Measurements from ENCODE around the gene CCR5. TPM values are rescaled to one million over a fixed set of nuclear protein-coding genes. Genes with fewer than 3 reads are reported as not detected.
A peak's percentile ranks its signal among the peaks of the same experiment; 100 is the strongest.

CCR5 gene
- total RNA-seq, 1 experiment from 2014 or later, result not detected

DNA sequence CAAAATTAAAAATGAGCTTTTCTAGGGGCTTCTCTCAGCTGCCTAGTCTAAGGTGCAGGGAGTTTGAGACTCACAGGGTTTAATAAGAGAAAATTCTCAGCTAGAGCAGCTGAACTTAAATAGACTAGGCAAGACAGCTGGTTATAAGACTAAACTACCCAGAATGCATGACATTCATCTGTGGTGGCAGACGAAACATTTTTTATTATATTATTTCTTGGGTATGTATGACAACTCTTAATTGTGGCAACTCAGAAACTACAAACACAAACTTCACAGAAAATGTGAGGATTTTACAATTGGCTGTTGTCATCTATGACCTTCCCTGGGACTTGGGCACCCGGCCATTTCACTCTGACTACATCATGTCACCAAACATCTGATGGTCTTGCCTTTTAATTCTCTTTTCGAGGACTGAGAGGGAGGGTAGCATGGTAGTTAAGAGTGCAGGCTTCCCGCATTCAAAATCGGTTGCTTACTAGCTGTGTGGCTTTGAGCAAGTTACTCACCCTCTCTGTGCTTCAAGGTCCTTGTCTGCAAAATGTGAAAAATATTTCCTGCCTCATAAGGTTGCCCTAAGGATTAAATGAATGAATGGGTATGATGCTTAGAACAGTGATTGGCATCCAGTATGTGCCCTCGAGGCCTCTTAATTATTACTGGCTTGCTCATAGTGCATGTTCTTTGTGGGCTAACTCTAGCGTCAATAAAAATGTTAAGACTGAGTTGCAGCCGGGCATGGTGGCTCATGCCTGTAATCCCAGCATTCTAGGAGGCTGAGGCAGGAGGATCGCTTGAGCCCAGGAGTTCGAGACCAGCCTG lies 984 bp downstream of the CCR5 start:
- intact Hi-C loops (cut with micrococcal nuclease; ENCODE audit: unreplicated experiment), result loop anchor here (10.0 kb wide), 2 partner anchors 287 to 437 kb away; no protein-coding TSS in a partner anchor
- CTCF ChIA-PET, result no interaction called here
- ATAC-seq (no peak), DNase-seq (ENCODE audit: low read depth, low spot score) (no peak)
- Histone ChIP-seq H3K9me3 (ENCODE audit: control insufficient read depth, insufficient read depth, low read depth, low read length) (no peaks in the 10 kb centered on the region), H3K36me3 (ENCODE audit: control insufficient read depth, insufficient read depth, low read length) (no peaks in the 10 kb centered on the region), H3K27me3 (ENCODE audit: control insufficient read depth, insufficient read depth, low read length) (no peaks in the 10 kb centered on the region; the same call in none of the 2 replicates), H3K4me1 (ENCODE audit: control insufficient read depth, insufficient read depth, low read length) (no peaks in the 10 kb centered on the region), H3K27ac (ENCODE audit: low read length) (no peak overlapping the region), H3K4me3 (ENCODE audit: low read depth in 2 of 2, low read length in 2 of 2) (no peak overlapping the region)
- POLR2A ChIA-PET, result no interaction called here
- TF ChIP-seq, protein P1, sequence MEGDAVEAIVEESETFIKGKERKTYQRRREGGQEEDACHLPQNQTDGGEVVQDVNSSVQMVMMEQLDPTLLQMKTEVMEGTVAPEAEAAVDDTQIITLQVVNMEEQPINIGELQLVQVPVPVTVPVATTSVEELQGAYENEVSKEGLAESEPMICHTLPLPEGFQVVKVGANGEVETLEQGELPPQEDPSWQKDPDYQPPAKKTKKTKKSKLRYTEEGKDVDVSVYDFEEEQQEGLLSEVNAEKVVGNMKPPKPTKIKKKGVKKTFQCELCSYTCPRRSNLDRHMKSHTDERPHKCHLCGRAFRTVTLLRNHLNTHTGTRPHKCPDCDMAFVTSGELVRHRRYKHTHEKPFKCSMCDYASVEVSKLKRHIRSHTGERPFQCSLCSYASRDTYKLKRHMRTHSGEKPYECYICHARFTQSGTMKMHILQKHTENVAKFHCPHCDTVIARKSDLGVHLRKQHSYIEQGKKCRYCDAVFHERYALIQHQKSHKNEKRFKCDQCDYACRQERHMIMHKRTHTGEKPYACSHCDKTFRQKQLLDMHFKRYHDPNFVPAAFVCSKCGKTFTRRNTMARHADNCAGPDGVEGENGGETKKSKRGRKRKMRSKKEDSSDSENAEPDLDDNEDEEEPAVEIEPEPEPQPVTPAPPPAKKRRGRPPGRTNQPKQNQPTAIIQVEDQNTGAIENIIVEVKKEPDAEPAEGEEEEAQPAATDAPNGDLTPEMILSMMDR (IDR thresholded peaks at IDR 0.05), result no peak
- no peak for TF ChIP-seq POLR2AphosphoS5 (IDR thresholded peaks at IDR 0.05; ENCODE audit: low read depth, low read length)
- TF ChIP-seq, protein P2, sequence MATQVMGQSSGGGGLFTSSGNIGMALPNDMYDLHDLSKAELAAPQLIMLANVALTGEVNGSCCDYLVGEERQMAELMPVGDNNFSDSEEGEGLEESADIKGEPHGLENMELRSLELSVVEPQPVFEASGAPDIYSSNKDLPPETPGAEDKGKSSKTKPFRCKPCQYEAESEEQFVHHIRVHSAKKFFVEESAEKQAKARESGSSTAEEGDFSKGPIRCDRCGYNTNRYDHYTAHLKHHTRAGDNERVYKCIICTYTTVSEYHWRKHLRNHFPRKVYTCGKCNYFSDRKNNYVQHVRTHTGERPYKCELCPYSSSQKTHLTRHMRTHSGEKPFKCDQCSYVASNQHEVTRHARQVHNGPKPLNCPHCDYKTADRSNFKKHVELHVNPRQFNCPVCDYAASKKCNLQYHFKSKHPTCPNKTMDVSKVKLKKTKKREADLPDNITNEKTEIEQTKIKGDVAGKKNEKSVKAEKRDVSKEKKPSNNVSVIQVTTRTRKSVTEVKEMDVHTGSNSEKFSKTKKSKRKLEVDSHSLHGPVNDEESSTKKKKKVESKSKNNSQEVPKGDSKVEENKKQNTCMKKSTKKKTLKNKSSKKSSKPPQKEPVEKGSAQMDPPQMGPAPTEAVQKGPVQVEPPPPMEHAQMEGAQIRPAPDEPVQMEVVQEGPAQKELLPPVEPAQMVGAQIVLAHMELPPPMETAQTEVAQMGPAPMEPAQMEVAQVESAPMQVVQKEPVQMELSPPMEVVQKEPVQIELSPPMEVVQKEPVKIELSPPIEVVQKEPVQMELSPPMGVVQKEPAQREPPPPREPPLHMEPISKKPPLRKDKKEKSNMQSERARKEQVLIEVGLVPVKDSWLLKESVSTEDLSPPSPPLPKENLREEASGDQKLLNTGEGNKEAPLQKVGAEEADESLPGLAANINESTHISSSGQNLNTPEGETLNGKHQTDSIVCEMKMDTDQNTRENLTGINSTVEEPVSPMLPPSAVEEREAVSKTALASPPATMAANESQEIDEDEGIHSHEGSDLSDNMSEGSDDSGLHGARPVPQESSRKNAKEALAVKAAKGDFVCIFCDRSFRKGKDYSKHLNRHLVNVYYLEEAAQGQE (IDR thresholded peaks at IDR 0.05; ENCODE audit: insufficient read depth in 1 of 2, low read depth in 2 of 2, low read length in 1 of 2), result no peak
- TF ChIP-seq TCF7L2 (IDR thresholded peaks at IDR 0.05; ENCODE audit: low read depth, low read length), result no peak
- no peak for TF ChIP-seq SIN3A (IDR thresholded peaks at IDR 0.05; ENCODE audit: borderline replicate concordance, insufficient read depth, low read depth, low read length)
- in situ Hi-C loops (cut with HindIII; ENCODE audit: low pct_unique_long_range_greater_than_20kb, low sequenced_read_pairs), result no loop called here
- no TSS peak for BruUV-seq (replicated peaks)

DNA sequence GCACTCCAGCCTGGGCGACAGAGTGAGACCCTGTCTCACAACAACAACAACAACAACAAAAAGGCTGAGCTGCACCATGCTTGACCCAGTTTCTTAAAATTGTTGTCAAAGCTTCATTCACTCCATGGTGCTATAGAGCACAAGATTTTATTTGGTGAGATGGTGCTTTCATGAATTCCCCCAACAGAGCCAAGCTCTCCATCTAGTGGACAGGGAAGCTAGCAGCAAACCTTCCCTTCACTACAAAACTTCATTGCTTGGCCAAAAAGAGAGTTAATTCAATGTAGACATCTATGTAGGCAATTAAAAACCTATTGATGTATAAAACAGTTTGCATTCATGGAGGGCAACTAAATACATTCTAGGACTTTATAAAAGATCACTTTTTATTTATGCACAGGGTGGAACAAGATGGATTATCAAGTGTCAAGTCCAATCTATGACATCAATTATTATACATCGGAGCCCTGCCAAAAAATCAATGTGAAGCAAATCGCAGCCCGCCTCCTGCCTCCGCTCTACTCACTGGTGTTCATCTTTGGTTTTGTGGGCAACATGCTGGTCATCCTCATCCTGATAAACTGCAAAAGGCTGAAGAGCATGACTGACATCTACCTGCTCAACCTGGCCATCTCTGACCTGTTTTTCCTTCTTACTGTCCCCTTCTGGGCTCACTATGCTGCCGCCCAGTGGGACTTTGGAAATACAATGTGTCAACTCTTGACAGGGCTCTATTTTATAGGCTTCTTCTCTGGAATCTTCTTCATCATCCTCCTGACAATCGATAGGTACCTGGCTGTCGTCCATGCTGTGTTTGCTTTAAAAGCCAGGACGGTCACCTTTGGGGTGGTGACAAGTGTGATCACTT lies 2.0 kb downstream of the CCR5 start:
- POLR2A ChIA-PET, result no interaction called here
- ATAC-seq, result no peak
- TF ChIP-seq, protein P2 (IDR thresholded peaks at IDR 0.05; ENCODE audit: insufficient read depth in 1 of 2, low read depth in 2 of 2, low read length in 1 of 2), result no peak
- TF ChIP-seq, protein P1 (IDR thresholded peaks at IDR 0.05), result peak; percentile 63

More for the DNA sequence above, 2.0 kb downstream of the CCR5 start:
- Histone ChIP-seq H3K27me3 (ENCODE audit: control insufficient read depth, insufficient read depth, low read length) (no peaks in the 10 kb centered on the region; the same call in none of the 2 replicates), H3K4me3 (ENCODE audit: low read depth in 2 of 2, low read length in 2 of 2) (no peak overlapping the region), H3K4me1 (ENCODE audit: control insufficient read depth, insufficient read depth, low read length) (no peaks in the 10 kb centered on the region), H3K27ac (ENCODE audit: low read length) (no peak overlapping the region), H3K9me3 (ENCODE audit: control insufficient read depth, insufficient read depth, low read depth, low read length) (no peaks in the 10 kb centered on the region), H3K36me3 (ENCODE audit: control insufficient read depth, insufficient read depth, low read length) (no peaks in the 10 kb centered on the region)
- no TSS peak for BruUV-seq (replicated peaks)
- CTCF ChIA-PET, result no interaction called here
- no peak for DNase-seq (ENCODE audit: low read depth, low spot score)
- intact Hi-C loops (cut with micrococcal nuclease; ENCODE audit: unreplicated experiment), result loop anchor here (10.0 kb wide), 2 partner anchors 288 to 438 kb away; no protein-coding TSS in a partner anchor
- in situ Hi-C loops (cut with HindIII; ENCODE audit: low pct_unique_long_range_greater_than_20kb, low sequenced_read_pairs), result no loop called here

All from Panc1 (cell line).